GM18520 (cell line): ENCODE measurements around the gene TWF2.

Experiments
- ATAC-seq: cut with Tn5 transposase; IDR thresholded peaks from one replicate; pipeline ENCODE4 v1.9.1; 2021; ENCODE audit not compliant: unreplicated experiment

Gene TWF2

GRCh38 chr3:52204337-52205073, 34.5 kb downstream of the TWF2 start:
- no peak for ATAC-seq

GRCh38 chr3:52203701-52204100, 35.3 kb downstream of the TWF2 start:
- no peak for ATAC-seq

DNA sequence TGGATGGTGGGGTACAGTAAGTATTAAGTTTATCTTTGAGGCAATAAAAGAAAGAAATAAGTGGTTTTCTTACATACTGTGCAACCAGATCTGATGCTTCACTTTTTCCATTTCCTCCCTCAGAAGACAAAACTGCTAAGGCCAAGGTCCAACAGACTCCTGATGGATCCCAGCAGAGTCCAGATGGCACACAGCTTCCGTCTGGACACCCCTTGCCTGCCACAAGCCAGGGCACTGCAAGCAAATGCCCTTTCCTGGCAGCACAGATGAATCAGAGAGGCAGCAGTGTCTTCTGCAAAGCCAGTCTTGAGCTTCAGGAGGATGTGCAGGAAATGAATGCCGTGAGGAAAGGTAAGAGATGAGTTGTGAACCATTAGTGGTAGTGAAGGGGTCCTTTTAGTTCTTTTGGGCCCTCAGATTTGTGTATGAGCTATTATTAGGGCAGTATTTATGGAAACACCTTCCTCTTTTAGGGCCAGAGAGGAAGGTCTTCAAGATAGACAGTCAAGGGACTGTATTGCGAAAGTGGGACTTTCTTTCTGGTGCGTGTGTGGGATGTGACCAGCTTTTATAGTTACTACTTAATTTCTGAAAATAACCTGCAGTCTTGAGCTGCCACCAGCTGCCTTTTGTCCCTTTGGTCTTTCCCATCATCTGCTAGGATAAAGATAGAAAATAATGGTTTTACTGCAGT, 36.4 kb downstream of the TWF2 start:
- ATAC-seq = no peak

DNA sequence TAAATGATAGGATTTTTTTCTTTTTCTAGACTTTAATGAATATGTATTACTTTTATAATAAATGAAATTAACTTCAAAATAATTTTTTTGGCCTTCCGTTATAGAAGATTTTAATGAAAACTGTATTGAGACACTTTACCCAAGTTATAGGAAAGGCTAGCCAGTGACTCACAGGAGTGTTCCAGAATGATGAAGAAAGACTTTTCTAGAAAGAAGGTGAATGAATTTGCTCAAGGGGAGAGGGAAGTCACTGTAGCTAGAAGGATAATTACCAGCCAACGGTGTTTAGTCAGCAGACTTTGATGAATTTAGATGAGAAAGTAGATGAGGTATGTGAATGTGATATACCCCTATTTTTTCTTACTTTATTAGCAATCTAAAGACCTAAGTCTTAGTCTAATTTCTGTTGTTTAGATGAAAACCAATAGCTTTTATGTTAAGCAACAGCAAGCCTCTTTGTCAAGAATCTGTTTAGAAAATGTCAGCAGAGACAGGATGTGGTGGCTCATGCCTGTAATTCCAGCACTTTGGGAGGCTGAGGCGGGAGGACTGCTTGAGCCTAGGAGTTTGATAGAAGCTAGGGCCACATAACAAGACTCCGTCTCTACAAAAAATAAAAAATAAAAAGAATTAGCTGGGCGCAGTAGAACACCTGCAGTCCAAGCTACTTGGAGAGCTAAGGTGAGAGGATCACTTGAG, 37.8 kb downstream of the TWF2 start:
- ATAC-seq = no peak

GRCh38 chr3:52198643-52199608, 40.0 kb downstream of the TWF2 start:
- no peak for ATAC-seq

- ATAC-seq = peak; percentile 72
Measured at GRCh38 chr3:52197842-52198625, 40.9 kb downstream of the TWF2 start, which contains the start of gene ALAS1. ALAS1 (plus strand) TSS chr3:52198160; CDS start chr3:52199242, 1,082 bp downstream.

DNA sequence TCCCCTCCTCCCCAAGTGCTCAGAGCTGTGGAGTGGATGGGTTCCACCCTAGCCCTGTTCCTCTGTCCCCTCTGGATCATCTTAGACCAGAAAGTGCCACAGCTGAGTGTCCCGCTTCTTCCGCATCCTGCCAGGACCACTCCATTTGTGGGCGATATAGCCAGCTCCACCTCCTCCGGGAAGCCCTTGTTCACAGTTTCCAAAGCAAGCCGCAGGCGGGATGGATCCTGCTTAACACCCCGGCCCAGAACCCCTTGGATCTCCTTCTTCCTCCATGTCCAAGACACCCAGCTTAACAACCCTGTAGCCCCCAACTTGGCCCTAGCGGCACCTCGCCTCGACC, 41.5 kb downstream of the TWF2 start:
- ATAC-seq = no peak

DNA sequence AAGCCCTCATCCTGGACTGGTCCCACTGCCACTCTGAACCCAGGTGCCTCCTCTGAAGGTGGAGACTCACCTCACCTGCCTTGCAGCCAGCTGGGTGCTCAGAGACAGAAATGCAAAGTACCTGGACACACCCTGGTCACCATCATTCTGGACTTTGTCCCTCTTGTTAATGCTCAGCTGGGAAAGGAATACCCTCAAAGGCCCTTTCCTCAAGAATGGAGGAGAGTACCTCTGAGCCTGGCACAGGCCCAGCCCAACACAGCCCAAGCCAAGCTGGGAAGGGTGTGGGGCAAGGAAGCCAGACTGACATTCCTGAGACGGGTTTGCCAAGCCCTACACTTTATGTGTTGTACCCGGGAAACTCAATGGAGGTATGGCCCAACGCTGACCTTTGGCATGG, 42.0 kb downstream of the TWF2 start:
- ATAC-seq = no peak

DNA sequence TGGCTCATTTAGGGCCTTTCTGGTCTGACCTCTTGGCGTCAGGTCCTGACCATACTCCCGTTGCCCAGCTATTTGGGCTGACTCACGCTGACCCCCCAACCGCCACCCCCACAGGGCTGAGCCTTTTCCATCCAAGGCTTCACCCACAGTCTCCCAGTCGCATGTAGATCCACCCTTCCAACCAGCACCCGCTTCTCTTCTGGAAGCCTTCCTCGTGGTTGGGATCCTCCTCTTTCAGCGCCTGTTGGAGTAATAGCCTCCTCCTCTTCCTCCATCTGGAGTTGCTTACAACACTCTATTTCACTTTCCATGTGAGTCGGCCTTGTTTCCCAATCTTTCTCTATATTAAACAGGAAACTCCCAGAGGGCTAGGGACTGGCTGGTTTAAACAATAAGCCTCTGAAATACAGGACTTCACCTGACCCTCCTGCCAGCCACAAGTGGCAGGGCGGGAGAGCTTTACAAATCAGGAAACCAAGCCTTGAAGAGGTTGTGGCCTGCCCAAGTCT, 43.1 kb downstream of the TWF2 start:
- ATAC-seq = no peak

- no peak for ATAC-seq
Measured at GRCh38 chr3:52195291-52195597, 43.7 kb downstream of the TWF2 start.

DNA sequence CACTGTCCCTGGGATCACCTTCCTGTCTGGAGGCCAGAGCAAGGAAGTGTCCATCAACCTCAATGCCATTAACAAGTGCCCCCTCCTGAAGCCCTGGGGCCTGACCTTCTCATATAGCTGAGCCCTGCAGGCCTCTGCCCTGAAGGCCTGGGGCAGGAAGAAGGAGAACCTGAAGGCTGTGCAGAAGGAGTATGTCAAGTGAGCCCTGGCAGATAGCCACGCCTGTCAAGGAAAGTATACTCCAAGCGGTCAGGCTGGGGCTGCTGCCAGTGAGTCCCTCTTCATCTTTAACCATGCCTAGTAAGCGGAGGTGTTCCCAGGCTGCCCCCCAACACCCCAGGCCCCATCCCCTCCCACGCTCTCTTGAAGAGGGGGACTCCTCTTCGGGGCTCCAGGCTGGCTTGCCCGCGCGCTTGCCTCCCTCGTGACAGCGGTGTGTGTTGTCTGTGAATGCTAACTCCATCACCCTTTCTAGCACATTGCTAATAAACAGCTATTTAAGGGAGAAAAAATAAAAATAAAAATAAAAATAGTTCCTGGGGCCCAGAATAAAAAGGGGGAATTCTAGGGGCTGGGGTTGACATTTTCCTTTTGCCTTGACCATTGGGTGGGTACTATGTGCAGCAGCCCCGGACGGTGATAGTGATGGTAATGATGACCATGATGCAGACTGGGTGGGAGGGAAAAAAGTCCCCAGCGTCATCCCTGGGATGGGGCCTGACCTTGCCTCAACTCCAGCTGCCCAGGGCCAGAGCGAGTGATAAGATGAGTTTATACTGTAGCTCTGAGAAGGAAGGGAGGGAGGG, 44.3 kb downstream of the TWF2 start:
- ATAC-seq = no peak

DNA sequence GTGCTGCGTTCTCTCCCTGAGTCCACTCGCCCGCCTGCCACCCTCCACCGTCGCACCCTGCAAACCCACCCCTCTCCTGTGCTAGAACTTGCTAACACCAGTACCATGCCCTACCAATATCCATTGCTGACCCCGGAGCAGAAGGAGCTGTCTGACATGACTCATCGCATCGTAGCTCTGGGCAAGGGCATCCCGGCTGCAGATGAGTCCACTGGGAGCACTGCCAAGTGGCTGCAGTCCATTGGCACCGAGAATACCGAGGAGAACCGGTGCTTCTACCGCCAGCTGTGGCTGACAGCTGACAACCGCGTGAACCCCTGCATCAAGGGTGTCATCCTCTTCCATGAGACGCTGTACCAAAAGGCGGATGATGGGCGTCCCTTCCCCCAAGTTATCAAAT, 45.9 kb downstream of the TWF2 start:
- ATAC-seq = no peak

GRCh38 chr3:52191663-52192062, 47.3 kb downstream of the TWF2 start:
- ATAC-seq = no peak

DNA sequence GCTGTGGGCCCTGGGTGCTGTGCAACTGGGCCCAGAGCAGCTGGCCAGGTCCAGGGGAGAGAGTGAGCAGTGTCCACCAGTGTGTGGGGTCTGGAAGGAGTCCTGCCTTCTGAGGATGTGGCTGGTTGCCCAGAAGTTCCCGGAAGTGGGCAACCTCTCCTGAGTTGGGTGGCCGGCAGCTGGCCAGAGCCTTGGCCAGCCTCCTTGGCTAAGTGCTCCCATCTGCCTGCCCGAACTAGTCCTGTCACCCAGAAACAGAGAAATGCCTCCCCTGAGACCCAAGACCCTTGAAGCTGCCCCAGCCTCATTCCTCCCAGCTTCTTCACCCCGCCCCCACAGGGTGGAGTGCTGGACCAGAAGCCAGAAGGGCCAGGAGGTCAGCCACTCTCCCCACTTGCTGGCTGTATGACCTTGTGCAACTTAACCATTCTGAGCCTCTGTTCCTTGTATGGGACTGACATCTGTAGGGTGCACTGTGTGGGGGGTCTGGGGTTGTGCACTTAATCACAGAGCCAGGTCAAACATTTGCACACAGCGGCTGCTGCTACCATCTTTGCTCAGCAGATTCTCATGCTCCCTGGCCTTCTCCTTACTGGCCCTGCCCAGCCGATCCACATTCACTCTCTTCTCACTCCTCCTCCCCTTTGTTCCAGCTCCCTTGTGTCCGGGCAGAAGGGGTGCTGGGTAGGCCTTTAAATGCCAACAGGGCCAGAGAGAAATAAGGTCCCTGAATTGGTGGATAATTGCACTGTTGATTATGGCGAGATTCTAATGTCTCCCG, 48.5 kb downstream of the TWF2 start:
- ATAC-seq = no peak

DNA sequence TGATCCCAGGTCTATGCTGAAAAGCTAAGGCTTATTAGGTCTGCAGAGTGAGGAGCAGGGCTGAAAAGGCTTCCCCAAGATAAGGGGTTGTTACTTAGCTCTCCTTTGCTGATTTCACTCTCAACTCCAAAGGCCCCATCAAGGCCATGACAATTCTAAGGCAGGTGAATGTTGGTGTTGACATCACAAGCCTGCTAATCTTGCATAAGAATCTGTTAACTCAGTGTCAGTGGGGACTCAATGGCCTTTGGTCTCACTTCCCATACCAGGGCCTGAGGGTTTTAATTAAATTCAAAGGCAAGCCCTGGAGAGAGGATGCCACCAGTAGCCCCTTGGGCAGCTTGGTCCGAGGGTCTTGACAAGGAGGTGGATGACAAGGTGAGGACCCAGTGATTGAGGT, 50.4 kb downstream of the TWF2 start:
- ATAC-seq = no peak

DNA sequence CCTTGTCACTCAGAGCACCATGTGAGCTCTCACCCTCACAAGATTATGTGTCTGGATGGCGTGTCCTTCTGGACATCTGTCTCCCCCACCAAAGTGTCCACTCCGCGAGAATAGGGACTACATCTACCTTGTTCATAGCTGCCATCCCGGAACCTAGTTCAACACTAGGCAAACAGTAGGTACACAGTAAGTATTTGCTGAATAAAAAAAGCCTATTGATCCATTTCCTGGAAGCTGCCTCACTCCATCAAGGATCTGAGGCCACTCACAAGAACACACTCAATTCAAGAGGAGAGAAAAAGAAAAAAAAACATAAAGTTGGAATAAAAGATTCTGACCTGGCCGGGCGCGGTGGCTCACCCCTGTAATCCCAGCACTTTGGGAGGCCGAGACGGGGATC, 52.2 kb downstream of the TWF2 start:
- ATAC-seq = no peak

GRCh38 chr3:52185837-52186236, 53.1 kb downstream of the TWF2 start:
- no peak for ATAC-seq

- ATAC-seq = no peak
Measured at GRCh38 chr3:52185311-52185710, 53.6 kb downstream of the TWF2 start.

GRCh38 chr3:52184690-52185089, 54.3 kb downstream of the TWF2 start:
- ATAC-seq = no peak
